CD4-positive, alpha-beta T cell treated with Interleukin-6 at 100 ng/mL for 8 hours (primary cell): Measurements from ENCODE around the gene ENOX2.

ENCODE experiments used
- DNase-seq: peaks from one replicate; pipeline ENCODE4 v3.0.0-alpha.2; 2020; ENCODE audit warnings: mixed read lengths, low spot score

Gene ENOX2

GRCh38 chrX:130625386-130625785 is 277.6 kb downstream of the ENOX2 start:
- DNase-seq, result no peak

DNA sequence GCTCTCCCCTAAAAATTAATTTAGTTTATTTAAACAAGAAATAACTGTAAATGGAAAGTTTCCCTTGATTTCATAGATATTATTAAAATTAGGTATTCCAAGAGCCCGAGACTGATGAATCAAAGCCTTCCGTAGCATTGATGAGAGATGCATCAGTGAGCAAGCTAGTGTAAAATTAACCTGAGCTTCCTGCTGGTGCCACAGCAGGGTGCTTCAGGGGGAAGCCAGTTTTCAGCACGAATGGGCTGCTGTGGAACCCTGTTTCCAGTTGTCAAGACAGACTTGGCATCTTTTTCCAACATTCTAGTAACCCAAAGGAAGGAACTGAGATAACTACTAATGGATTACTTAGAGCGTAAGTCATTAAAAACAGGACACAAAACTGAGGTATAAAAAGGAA is 279.5 kb downstream of the ENOX2 start:
- no peak for DNase-seq

DNA sequence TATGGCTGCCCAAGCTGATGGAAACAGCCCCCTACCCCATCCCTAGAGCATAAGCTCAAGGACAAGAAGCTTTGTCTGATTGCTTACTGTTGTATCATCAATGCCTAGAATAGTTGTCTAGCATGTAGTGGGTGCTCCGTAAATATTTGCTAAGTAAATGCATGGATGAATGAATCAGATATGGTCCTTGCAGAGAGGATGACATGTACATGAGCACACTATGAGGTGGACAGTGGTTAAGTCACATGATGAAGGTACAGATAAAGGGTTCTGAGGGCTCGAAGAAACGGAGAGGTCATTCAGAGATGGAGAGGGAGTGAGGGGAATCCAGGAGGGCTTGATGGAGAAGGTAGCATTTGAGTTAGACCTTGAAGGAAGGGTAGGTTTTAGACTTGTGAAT is 287.1 kb downstream of the ENOX2 start:
- no peak for DNase-seq

- DNase-seq, result no peak
Measured at GRCh38 chrX:130607431-130607830, 295.6 kb downstream of the ENOX2 start.

DNA sequence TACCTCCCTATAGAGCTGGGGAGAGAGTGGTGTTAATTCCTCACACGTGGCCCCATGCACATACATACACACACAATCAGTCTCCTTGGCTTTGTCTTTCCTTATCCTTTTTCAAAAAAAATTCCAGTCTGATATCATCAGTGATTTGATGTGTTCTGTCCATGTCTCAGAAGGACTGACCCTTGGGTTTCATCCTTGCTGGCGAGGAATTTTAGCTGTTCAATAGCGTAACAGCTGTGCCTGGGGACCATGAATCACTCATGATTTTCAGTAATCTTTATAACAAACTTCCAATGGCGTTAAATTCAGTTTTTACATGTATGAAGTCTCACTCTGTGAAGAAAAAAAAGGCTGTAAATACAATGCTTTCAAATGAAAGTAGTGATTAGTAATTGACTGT is 296.6 kb downstream of the ENOX2 start:
- DNase-seq, result no peak

DNA sequence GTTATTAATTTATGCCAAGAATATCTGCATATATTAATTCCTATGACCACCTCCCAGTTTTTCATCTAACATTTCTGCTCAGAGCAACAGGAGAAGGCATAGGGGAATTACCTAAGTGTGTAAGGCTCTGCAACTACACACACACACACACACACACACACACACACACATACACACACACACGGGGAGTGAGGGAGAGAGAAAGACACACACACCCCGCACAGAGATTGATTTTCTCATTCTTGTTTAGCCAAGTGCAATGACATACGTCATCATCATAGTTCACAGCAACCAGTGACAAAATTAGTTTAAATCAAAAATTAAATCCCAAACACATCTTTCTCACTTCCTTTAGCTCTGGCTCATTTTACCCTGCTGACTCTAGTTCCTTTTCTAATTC is 298.1 kb downstream of the ENOX2 start:
- no peak for DNase-seq

DNA sequence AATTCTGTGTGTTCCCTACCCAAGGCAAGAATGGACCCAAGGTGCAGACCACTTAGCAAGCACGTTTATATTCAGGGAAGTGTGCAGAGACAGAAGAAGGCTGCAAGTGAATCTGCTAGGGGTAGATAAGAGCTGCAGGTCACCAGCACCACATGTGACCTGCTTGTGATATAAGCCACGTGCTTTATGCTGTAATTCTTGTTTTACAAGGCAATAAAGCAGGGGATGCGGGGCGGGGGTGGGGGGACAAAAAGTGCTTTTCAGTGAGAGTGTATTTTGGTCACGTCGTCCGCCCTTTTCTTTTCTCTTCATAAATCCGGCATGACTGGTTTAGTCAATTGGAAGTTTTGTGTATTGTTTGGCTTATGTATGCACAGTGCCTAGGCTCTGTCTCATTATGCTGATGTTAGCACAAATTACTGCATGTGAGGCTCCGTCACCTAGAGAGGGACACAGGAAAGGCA is 308.5 kb downstream of the ENOX2 start:
- no peak for DNase-seq

- DNase-seq, result no peak
Measured at GRCh38 chrX:130593911-130594310, 309.1 kb downstream of the ENOX2 start.

- DNase-seq, result no peak
Measured at GRCh38 chrX:130592204-130592603, 310.8 kb downstream of the ENOX2 start.

DNA sequence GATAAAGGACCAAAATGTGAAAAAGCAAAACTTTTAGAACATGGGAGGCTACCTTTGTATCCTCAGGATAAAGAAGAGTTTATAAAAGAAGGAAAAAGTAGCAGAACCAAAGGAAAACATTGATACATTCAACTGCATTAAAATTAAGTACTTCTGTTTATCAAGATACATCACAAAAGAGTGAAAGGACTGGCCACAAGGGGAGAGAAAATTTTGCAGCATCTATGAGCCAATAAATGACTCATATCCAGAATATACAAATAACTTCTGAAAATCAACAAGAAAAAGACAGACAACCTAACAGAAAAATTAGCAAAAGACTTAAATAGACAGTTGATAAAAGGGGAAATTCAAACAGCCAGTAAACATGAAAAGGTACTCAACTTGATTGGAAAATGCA is 324.1 kb downstream of the ENOX2 start:
- no peak for DNase-seq

- DNase-seq, result no peak
Measured at GRCh38 chrX:130577431-130577830, 325.6 kb downstream of the ENOX2 start.

- no peak for DNase-seq
Measured at GRCh38 chrX:130575831-130576389, 327.1 kb downstream of the ENOX2 start.
